Measurements from ENCODE around the gene TIMP2. TPM values are rescaled to one million over a fixed set of nuclear protein-coding genes. Genes with fewer than 3 reads are reported as not detected.

The TIMP2 gene
- total RNA-seq, 4 donors from 2014 or later, result 139 to 161 (median 150) TPM

DNA sequence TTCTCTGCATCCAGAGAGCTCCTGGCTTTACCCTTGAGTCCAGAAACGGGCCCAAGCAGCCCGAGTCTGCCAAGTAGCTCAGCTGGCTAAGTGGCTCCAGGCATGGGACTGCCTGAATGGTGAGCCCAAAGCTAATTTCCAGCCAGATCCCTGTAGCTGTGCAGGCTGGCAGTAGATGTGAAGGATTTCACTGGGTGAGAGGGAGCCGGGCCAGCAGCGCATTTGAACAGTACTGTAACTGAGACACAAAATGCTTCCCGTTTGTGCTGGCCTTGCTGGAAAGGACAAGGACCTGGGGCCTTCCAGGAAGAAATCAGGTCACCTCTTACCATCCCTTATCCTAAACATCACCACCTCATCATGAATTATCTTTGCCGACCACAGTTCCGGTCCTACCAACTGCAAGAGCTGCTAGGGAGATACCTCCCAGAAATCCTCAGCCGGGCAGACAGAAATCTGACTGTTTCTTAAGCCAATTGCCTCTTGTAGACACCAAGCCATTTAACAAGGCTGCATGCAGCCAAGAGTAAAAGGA lies 3.7 kb downstream of the TIMP2 start:
- DNase-seq (ENCODE audit: low spot score) (no peak), ATAC-seq (ENCODE audit: low FRiP score) (no peak)
- TF ChIP-seq, protein P1, sequence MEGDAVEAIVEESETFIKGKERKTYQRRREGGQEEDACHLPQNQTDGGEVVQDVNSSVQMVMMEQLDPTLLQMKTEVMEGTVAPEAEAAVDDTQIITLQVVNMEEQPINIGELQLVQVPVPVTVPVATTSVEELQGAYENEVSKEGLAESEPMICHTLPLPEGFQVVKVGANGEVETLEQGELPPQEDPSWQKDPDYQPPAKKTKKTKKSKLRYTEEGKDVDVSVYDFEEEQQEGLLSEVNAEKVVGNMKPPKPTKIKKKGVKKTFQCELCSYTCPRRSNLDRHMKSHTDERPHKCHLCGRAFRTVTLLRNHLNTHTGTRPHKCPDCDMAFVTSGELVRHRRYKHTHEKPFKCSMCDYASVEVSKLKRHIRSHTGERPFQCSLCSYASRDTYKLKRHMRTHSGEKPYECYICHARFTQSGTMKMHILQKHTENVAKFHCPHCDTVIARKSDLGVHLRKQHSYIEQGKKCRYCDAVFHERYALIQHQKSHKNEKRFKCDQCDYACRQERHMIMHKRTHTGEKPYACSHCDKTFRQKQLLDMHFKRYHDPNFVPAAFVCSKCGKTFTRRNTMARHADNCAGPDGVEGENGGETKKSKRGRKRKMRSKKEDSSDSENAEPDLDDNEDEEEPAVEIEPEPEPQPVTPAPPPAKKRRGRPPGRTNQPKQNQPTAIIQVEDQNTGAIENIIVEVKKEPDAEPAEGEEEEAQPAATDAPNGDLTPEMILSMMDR (IDR thresholded peaks at IDR 0.05), result no peak

DNA sequence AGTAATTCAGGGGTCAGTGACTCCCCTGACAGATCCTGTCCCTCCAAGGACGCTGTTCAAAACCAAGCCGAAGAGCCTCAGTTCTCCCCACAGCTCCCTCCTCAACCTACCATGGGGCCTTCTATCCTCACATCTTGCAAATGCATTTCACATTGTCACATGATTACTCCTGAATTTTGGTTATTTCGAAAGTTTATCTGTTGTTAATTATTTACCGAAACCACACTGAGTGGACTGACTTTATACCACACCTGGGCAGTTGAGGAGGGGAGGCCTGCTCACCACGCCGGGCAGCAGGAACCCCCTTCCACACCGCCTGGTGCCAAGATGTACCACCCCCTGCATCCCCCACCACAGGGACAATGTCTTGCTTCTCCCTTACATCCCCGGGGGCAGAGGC lies 4.7 kb downstream of the TIMP2 start:
- TF ChIP-seq, protein P1 (IDR thresholded peaks at IDR 0.05), result no peak
- DNase-seq (ENCODE audit: low spot score) (no peak), ATAC-seq (ENCODE audit: low FRiP score) (no peak)

DNA sequence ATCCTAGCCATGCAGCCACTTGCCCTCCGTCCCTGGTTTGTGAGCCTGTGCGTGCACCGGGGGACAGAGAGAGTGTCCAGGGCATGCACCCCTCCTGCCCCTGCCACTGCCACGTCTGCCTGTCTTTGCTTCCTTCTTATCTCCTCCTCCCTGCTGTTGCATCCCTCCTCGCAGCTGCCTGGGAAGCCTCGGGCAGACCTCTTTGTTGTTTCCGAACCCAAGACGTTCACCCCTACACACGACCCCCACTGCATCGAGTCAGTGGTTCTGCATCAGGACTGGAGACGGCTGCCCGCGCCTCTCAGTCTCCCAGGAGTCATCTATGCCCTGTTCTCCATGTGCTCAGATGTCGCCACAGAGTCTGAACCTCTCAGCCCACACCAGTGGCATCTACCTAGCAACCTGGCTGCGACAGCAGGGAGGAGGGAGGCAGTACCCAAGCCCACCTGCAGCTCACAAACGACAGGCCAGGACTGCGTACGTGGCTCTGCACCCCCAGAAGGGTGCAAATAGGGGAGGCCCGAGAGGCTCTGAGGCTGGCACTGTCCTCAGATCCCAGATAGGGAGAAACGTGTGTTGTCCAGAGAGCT lies 5.2 kb downstream of the TIMP2 start:
- no peak for ATAC-seq (ENCODE audit: low FRiP score)
- TF ChIP-seq, protein P1 (IDR thresholded peaks at IDR 0.05), result no peak
- no peak for DNase-seq (ENCODE audit: low spot score)

DNA sequence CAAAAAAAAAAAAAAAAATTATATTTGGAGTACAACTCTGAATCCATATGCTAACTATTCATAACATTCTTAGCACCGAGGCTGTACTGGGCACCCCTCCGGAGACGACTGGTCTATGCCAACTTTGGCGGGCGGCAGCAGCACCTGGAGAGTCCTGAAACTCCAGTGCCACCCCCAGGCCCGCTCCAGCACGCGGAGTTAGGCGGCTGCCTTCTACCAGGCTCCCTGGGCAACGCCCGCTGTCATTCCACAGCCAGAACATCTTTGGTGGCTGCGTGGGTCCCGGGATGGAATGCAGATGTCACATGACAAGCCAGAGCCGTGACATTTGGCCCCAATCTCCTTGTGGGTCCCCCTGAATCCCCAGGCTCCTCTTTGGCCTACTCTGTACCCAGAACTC lies 6.2 kb downstream of the TIMP2 start:
- DNase-seq (ENCODE audit: low spot score), result no peak
- ATAC-seq (ENCODE audit: low FRiP score), result no peak
- TF ChIP-seq, protein P1 (IDR thresholded peaks at IDR 0.05), result no peak

DNA sequence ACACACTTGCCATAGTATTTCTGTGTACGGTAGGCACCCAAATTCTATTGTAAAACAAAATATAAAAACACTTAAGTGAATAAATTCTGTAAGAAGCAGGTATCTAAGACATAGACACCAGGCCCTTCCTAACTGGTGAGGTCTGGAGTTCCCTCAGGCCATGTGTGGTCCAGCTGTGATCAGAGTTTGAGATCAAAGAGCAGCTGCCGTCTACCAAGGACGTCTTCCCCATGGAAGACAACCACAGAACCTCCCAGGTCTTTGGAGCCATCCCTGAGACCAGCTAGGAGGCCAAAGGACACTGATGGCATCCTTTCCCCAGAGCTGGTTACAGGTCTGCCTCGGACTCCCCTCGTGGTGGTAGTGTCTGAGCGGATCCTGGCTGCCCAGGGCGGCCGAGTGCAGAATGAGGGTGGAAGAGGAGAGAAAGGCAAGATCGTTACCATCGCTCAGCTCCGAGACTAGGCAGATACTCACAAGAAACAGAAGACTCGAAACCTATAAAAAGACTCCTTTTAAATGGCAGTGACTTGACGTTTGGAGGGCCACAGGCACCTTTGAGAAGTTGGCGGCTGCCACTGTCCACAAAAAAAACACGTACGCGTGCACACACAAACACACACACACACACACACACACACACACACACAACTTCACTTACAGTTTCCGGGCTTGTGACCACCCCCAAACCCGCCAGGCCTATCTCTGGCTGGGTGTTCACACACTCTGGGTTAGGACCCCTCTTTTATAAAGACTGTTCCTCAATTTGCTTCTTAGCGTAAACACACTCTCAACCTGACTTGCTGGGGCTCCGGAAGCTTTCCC lies 7.5 kb downstream of the TIMP2 start:
- ATAC-seq (ENCODE audit: low FRiP score) (no peak), DNase-seq (ENCODE audit: low spot score) (no peak)
- TF ChIP-seq, protein P1 (IDR thresholded peaks at IDR 0.05), result no peak

DNA sequence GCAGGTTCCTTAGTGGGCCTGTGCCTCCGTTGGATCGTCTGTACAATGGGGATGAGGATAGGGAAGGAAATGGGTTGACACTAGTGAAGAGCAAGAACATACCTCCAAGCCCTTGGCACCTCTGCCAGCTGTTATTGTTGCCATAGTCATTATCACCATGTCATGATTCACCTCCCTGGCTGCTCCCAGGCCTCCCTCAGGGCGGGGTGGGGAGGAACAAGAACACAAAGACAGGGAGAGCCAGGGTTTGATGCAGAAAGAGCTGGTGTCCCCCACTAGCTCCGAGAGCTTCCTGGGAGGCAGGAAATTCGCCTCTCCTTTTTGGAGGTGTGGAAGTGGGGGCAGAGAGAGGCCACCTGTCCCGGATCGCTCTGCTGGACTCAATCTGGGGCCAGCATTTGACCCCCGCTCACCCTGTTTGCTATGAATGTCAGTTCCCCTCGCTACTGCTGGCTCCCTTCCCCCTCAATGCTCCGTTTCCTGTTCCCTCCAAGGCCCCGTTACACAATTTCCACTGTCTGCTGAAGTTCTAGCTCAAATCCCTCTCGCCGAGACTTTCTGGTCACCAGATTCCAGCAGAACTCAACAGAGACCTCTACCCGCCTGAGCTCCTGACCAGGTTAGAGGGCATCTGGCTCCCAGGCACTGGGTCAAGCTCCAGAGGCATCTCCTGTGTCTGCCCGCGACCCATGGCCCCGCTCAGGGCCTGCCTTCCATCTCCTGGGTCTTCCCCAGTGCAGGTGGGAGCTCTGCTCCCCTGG lies 9.1 kb downstream of the TIMP2 start:
- no peak for DNase-seq (ENCODE audit: low spot score)
- peak; percentile 60 for ATAC-seq (ENCODE audit: low FRiP score)
- TF ChIP-seq, protein P1 (IDR thresholded peaks at IDR 0.05), result no peak
